ENCODE results near the gene ZBTB22.
A peak's percentile ranks its signal among the peaks of the same experiment; 100 is the strongest.
"Not testable (repeated sequence)": the region's sequence is repeated elsewhere in the genome, so short reads cannot be mapped to it uniquely, and the experiment has no call there.

The ZBTB22 gene

DNA sequence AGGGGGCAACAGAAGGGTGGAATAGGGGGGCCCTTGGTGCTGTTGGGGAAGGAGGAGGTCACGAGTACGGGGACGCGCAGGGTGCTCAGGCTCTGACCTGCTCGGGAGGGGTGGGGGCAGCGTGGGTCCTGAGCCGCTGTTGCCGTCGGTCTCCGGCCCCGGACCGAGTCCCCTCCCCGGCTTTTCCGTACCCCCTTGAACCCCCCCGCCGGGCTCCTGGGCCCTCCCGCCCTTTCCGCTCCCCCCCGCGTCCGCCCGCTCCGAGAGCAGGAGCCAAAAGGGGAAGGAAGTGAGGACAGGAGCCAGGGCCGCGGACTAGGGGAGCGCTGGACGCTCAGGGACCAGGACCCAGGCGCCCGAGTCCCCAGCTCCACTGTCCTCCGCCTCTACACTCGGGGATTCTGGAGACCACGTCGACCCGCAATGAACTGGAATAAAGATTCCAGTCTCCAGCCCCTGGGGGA is 18.7 kb downstream of the ZBTB22 start, which contains the start of gene RGL2:
TSS of gene RGL2 (minus strand) at position 170 of the 464 bp plus-strand sequence. CDS start 332 bp downstream, outside the sequence.
- DNase-seq (ENCODE audit: low spot score), result peak; percentile 65

DNA sequence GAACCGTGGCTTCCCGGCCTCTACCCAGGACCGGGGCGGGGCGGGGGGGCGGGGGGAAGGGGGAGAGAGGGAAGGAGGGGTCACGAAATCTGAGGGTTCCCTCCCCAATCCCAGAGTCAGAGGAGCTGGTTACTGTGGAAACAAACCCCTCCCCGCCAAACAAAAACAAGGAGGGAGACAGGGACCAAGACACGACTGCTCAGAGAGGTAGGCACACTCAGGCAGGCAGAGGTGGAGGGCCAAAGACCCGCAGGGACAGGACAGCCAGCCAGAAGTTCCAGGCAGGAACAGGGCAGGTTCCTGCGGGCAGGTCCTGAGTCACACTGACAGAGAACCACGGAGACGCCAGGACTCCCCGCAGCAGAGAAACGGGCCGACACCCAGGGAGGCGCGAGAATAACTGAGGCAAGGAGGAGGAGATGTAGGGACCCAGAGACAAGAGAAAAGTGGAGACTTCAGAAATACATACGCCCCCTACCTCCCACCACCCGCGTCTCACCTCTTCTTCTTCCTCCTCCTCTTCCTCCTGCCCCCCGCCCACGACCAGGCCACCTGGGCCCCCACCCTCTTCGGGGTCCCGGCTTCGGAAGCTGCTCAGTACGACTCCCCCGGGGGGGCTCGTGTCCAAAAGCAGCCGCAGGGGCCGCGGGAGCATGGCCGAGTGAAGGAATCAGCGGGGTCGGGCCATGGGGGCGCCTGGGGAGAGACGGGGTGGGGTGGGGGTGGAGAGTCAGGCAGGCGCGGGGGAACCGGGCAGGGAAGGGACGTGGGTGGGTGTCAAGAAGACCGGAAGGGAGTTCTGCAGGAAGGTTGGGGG is 19.4 kb downstream of the ZBTB22 start:
- DNase-seq (ENCODE audit: low spot score), result peak; percentile 95

DNA sequence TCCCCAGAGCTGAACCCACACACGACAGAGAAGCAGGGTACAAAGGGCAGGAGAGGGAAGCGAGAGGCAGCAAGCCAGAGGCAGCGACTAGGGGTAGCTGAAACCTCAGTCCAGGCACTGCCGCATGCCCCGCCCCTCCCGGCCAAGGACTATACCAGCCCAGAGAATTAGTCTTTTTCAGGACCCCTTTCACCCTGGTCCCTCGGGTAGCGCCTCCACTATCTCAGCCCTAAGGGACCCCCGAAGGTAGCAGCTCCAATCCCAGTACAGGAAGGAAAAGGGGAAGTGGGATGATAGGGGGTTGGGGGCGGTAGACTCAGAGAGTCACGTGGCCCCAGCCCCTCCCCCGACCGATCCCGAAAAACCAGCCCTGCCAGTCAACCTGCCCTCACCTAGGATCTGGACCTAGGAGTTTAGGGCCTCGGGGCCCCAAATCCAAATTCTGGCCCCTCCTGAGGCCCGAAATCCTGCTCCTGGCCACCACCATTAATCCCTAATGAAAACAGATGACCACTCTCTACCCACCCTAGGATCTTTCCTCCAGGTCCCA is 20.1 kb downstream of the ZBTB22 start:
- no peak for DNase-seq (ENCODE audit: low spot score)

DNA sequence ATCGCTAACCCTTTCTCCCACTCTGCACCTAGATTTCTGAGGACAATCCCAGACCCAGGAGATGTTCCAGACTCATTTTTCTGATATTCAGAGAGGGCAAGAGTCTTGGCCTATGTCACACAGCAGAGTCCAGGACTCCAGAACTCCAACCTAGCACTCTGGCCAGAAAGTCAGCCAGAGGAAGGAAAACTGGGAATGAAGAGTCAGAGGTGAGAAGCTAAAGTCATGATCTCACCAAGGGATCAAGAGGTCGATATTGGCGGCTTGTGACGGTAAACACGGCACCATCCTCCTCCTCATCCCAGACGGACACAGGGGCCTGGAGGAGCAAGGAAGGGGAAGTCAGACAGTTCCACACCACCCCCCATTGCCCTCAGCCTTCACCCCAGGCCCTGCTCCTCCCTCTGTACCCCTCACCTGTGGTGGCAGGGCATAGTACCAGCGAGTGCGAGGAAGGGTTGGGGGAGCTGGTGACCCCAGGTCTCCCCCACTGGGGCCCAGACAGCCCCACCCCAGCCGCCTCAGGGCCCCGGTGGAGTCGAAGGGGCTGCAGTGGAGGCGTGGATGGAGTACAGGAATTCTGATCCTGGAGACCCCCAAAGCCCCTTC is 20.6 kb downstream of the ZBTB22 start:
- DNase-seq (ENCODE audit: low spot score), result no peak

DNA sequence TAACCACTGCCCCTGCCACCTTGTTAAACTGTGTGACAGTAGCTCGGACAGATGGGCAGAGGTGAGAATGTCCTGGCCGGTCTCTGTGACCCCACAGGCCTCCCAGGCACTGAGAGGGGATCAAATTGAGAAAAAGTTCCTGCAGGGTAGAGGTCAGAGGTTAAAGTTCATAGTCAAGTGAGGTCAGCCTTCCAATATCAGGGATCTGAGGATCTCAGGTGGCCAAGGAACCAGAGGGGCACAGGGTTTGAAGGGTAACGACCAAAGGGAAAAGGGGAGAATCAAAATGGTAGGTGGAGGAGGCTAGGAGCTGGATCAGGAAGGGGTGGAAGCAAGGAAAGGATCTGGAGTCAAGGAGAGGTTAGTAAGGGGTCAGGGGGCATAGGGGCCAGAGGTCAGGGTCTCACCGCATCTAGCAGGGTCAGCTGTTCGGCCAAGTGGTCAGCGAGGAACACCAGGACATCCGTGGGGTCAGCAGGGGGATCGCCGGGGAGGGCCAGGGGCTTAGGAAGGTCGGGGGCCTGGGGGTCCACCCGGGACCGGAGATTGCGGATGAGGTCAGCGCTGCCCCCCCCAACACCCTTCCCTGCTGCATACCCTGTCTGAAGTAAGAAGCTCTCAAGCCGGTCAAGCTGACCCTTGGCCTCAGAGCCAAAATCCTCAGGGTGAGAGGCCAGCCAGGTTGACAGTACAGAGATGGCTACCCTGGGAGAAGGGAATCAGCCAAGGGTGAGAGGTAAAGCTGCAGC is 21.7 kb downstream of the ZBTB22 start:
- no peak for DNase-seq (ENCODE audit: low spot score)

DNA sequence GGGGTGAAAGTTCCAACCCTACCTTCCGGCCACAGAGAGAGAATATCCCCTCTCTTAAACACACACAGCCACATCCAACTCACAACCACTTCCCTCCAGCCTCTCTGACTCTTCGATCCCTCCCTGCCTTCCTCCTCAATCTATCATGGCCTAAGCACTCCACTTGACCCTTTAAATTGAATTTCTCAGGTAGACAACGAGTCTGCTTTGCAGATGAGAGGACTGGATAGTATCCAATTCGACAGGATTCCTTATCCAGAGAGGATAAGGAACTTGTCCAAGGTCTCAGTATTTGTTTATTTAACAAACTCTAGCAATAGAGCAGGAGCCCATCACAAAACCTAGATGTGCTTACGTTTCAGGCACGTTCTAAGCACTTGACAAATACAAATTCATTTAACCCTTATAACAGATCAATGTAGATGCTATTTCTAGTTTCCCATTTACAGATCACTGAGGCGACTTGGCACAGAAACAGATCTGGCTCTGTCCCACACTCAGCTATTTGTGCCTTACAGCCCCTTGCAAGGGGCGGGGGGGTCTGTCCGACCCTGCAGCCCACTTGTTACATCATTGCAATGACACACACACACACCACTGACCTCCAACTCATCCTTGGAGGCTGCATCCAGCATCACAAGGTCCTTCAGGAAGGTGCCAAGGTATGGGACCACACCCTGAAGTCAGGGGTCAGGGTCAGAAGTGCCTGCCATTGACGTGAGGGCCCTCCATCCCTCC is 23.3 kb downstream of the ZBTB22 start:
- no peak for DNase-seq (ENCODE audit: low spot score)

DNA sequence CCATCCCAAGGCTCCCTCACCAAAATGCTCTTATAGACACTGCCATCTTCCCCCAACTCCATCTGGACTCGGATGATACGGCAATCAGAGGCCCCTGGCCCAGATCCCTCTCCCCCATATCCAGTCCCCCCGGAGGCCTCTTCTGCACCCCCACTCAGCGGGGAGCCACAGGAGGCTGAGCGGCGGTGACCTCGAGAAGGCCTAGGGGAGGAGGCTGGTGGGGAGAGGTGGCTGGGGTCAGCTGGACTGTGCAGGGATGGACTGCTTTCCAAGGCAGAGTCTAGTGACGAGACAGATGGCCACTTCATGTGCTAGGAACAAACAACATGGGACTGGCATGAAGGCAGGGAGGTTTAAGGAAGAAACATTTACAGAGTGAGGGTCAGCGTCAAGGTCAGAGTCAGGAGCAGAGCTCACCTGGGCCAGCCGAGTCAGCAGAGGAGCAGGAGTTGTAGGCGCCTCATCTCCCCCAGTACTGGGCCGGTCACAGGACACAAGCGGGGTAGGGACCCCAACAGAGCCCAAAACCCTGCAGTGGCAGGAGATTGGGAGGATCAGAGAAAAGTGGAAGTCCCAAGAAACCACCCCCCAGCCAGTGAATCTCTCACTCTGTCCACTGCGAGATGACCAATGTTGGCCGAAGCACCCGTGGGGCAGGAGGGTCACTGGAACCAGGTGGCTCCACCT is 24.4 kb downstream of the ZBTB22 start:
- no peak for DNase-seq (ENCODE audit: low spot score)

DNA sequence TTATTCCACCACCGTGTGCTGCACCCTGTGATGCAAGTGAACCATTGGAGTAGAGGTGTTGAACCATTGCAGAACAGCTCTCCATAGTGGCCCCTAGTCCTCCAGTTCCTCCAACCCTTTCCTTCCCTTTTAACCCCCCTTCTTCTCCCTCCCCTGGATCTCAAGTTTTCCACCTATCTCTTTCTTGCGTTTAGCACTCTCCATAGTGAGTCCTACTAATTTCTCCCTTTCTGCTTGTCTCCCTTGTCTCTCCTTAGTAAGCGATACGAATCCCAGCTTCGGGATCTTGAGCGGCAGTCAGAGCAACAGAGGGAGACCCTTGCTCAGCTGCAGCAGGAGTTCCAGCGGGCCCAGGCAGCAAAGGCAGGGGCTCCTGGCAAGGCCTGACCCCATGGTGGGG is 27.1 kb downstream of the ZBTB22 start:
- no peak for DNase-seq (ENCODE audit: low spot score)

DNA sequence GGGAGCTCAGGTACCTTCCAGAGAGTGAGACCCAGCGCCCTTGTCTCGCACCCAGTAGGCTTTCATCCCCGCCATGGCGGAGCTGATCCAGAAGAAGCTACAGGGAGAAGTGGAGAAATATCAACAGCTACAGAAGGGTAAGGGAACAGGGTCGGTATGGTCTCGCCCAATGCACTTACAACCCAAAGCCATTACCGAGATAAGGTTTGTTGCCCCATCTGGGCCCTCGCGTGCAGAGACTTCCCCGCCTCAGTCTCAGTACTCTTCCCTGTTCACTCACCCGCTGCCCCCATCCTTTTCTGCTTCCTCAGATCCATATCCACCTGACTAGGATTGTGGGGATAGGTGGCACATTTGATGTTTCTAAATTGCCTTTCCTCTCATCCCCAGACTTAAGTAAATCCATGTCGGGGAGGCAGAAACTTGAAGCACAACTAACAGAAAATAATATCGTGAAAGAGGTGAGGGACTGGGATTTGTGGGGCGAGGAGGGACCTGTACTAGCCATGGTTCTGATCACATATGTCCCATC is 27.7 kb downstream of the ZBTB22 start:
- DNase-seq (ENCODE audit: low spot score), result no peak

DNA sequence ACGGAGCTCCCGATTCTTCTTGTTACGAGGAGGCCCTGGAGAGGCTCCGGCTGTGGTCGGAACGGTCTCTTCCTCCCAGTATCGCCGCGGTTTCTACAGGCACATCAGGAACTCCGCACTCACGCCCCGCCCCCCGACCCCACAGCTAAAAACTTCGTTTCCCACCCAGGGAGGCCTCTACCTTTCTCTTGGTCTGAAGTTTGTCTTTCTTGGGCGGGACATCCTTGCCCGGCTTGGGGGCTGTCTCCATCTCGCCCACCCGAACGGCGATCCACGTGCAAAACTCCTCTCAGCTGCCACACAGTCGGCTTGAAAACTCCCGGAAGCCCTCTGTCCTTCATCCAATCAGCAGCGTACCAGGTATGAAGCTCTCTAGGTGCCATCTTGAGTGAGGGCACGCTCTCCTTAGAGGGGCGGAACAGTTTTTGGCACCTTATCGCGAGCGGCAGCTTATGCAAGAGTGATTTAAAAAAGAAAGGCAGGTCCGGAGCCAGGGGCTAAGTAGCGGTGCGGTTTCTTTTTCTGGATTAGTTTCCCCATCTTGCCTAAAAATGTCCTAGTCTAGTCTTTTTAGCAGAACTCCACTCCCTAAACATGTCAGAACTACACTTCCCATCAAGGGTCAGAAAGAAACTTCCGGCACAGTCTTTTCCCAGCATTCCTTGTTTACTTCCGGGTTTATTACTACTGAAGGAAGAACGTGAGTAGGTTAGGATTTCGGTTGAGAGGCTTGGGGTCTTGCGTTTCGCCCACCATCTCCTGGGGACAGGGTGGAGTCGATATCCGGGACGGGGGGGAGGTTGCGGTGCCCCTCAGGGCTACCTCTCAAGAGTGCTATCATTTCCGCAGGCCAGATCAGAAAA is 28.4 kb downstream of the ZBTB22 start, which contains the start of the genes PFDN6 and WDR46:
TSS of gene PFDN6 (plus strand) at position 681 of the 863 bp plus-strand sequence. CDS start 256 bp downstream, outside the sequence.
TSS of gene WDR46 (minus strand) at position 319 of the 863 bp plus-strand sequence. CDS start at position 250, 69 bp downstream.
- DNase-seq (ENCODE audit: low spot score), result peak; percentile 95

DNA sequence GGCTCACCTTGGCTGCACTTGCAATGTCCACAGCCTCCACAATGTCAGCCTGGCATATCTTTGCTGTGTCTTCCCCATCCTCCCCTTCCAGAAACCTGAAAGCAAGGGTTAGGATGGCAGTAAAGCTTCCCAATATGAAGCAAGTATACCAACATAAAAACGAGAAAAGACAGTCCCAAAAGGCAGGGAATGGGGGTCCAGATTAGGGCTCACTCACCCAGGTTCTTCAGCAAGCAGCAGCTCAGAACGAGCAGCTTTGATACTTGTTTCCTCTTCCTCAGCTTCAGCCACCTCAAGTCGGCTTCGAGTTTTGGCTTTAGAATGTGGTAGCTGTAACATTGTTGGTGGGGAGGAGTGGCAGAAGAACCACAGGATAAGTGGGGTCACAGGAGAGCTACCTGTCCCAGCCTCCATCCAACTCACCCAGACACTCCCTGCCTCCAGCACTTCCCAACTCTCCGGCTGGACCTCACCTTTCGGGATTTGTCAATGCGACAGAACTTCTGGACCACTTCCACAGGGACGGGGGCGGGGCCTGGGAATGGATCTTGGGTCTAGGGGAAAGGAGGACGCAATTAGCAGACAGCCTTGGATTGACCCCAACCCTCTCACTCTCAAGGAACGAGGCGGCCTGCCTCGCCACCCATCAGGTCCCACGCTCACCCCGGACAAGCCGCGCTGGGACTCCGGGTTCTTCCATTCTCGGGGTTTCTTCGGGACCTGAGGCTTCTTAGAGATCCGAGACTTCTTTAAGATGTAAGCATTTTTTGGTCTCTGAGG is 29.2 kb downstream of the ZBTB22 start:
- no peak for DNase-seq (ENCODE audit: low spot score)

DNA sequence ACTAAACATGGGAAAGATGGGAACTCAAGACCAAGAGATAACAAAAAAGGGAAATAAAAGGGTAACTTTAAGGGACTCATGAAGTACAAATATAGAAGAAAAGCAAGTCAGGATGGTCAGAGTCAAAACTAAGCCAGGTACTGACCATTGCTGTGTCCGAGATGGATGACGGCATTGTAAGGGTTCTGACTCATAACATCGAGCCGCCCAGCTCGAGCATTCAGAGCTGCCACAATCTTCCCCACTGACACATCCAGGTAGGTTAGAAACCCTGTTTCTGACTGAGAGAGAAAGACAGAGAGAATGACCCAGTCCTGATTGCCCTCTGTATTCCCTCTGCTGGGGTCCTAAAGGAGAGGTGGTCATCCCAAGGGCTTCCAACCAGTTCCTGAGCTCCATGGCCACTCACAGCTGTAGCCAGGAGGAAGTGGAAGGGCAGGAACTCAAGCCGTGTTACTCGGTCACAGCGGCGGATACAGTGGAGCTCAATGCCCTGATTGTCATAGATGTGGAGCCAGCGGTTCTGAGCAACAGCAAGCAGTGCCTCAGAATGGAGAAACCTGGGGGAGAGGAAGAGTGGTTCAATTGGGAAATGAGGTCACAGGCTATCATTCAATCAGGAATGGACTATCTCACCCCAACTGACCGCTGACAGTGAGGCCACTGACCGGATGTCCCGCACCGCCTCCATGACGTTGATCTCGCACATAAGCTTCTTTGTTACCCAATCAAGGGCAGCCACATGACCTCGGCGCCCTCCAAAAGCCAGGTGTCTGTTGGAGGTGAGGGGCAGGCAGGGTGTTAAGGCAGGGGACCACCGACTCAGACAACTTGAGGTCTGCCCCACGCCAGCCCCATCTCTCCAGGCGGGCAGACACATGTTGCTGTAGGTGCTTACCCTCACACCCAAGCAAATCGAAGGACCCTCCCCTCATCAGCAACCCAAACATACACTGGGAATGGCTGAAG is 30.3 kb downstream of the ZBTB22 start:
- no peak for DNase-seq (ENCODE audit: low spot score)

DNA sequence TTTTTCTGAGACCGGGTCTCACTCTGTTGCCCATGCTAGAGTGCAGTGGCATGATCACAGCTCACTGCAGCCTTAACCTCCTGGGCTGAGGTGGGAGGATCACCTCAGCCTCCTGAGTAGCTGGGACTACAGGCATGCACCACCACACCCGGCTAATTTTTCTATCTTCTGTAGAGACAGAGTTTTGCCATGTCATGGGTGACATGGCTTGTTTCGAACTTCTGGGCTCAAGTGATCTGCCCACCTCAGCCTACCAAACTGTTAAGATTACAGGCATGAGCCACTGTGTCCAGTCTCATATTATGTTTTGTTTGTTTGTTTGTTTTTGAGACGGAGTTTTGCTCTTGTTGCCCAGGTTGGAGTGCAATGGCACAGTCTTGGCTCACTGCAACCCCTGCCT is 32.3 kb downstream of the ZBTB22 start:
- DNase-seq (ENCODE audit: low spot score), result not testable (repeated sequence)

DNA sequence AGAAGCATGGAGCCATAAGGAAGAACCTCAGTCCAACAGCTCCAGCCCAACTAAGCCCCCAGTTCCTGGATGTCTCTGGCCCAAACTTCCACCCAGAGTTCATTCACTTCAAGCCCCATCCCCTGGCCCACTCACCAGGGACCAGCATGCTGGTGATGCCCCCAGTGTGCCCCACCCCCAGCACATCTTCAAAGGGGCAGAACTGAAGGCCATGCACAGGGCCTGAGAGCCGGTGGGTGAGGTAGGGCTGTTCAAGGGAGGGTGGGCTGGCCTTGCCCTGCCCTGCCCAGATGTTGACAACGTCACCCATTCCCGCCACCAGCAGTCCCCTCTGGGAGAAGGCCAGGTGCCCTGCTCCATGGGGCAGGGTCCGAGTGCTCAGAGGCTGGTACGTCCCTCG is 37.0 kb downstream of the ZBTB22 start:
- DNase-seq (ENCODE audit: low spot score), result no peak

DNA sequence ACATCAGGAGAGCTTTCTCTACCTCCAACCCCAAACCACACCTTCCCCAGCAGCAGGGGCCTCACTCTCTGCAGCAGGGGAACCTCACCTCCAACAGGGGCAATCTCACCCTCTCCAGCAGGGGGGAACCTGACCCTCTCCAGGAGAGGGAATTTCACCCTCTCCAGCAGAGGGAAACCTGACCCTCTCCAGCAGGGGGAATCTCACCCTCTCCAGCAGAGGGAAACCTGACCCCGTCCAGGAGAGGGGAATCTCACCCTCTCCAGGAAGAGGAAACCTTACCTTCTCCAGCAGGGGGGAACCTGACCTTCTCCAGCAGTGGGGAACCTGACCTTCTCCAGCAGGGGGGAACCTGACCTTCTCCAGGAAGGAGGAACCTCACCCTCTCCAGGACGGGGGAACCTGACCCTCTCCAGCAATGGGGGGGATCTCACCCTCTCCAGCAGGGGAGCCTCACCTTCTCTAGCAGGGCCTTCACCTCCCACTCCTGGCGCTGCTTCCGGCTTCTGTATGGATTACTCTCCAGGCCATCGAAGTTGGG is 37.5 kb downstream of the ZBTB22 start:
- peak; percentile 45 for DNase-seq (ENCODE audit: low spot score)

DNA sequence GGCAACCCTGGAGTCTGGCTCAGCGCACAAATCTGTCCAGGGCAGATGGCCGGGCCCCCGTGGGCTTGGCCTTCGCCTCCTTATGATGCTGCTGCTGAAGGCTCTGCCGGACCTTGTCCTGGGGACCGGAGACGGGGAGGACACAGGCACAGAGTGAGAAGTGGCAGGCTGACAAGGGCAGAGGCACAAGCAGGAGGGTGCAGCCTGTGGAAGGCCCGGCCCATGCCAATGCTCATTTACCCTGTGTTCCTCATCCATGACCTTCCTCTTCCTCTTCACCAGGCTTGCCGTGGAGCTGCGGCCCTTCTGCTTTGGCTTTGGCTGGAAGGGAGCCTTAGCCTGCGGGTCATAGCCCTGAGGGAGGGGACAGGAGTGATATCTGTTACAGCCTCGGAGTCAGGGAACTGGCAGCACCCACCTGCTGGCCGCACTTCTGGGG is 38.3 kb downstream of the ZBTB22 start:
- DNase-seq (ENCODE audit: low spot score), result no peak

DNA sequence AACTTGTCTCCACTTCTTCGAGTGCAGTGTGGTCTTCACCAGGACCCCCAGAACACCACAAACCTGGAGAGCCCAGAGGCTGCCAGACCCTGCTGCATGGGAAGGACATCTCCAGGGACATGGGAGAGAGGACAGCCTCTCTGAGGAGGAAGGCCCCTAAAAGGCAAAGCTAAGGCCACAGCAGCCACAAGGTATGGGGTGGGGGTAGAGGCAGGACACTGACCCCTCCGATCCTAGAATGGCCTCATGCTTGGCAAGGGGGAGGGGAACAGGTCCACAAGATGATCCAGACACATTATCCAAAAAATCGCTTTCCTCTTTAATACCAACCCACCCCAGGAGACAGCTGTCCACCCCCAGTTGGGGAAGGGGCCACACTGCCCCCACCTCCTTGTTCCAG is 38.7 kb downstream of the ZBTB22 start:
- DNase-seq (ENCODE audit: low spot score), result no peak
